WTC11 (cell line): Measurements from ENCODE around the gene MRPL32.

Experiments used
- CBFB ChIP-seq: sonication (generic); formaldehyde crosslinking; IDR thresholded peaks from 2 replicates; pipeline ENCODE4 v1.8.1; 2022; ENCODE audit warnings: mild to moderate bottlenecking, low read depth, missing genetic modification reagents
- TF ChIP-seq, protein P1 (sequence below): sonication (generic); formaldehyde crosslinking; IDR thresholded peaks from 2 replicates; pipeline ENCODE4 v1.8.1; 2023; ENCODE audit warnings: mild to moderate bottlenecking, missing genetic modification reagents, moderate library complexity
- TF ChIP-seq, protein P2 (sequence below): fragments of 200-600 bp; IDR thresholded peaks from 2 replicates; pipeline ENCODE4 v1.8.0; 2022; ENCODE audit warnings: antibody characterized with exemption
- TF ChIP-seq, protein P3 (sequence below): sonication (generic); formaldehyde crosslinking; IDR thresholded peaks from 2 replicates; pipeline ENCODE4 v1.8.1; 2022; ENCODE audit warnings: low read depth, missing genetic modification reagents, borderline replicate concordance
- TF ChIP-seq, protein P4 (sequence below): sonication (generic); formaldehyde crosslinking; IDR thresholded peaks from 2 replicates; pipeline ENCODE4 v1.8.1; 2023; ENCODE audit warnings: mild to moderate bottlenecking, missing genetic modification reagents
- TF ChIP-seq, protein P5 (sequence below): sonication (generic); formaldehyde crosslinking; IDR thresholded peaks from 2 replicates; pipeline ENCODE4 v1.8.1; 2023; ENCODE audit warnings: mild to moderate bottlenecking, missing genetic modification reagents, borderline replicate concordance
- TF ChIP-seq, protein P6 (sequence below): sonication (generic); formaldehyde crosslinking; conservative IDR thresholded peaks from 2 replicates; pipeline ENCODE4 v1.8.1; 2023; ENCODE audit warnings: mild to moderate bottlenecking, low read depth, missing genetic modification reagents, moderate library complexity

DNA sequence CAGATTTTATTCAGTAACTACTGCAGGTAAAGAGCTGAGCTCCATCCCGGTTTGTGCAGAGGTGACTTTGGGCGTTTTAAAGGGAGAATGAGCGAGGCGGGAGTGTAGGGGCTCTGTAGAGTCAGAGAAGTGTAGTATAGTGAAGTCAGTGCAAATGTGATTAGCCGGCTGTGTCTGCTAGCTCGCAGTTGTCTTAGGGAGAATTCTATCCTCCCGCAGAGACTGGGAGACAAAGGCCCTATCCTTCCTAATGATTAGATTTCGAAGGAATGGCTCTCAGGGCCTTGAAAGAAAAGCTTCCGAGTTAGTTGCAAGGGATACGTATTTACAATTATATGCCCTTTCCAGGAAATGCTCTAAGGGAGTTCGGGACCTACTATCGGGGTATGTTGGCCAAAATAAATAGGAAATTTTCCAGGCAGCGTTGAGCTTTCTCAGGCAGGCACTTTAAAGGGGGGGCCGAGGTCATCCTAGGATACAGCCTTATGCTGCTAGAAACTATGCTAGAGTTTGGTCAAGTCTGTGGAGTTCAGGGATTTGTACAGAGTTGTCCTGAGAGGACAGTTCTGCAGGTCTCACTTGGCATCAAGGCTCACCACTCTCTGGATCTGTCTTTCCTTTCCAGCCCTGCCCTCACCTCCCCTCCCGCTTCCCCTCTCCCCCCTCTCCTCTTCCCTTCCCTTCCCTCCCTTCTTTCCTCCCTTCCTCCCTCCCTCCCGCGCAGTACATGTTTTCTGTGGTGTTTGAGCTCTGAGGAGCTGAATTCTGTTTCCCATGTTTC, 825 bp downstream of the MRPL32 start:
- TF ChIP-seq, protein P1, sequence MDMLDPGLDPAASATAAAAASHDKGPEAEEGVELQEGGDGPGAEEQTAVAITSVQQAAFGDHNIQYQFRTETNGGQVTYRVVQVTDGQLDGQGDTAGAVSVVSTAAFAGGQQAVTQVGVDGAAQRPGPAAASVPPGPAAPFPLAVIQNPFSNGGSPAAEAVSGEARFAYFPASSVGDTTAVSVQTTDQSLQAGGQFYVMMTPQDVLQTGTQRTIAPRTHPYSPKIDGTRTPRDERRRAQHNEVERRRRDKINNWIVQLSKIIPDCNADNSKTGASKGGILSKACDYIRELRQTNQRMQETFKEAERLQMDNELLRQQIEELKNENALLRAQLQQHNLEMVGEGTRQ (CRISPR knock-in tag): no peak
- TF ChIP-seq, protein P2, sequence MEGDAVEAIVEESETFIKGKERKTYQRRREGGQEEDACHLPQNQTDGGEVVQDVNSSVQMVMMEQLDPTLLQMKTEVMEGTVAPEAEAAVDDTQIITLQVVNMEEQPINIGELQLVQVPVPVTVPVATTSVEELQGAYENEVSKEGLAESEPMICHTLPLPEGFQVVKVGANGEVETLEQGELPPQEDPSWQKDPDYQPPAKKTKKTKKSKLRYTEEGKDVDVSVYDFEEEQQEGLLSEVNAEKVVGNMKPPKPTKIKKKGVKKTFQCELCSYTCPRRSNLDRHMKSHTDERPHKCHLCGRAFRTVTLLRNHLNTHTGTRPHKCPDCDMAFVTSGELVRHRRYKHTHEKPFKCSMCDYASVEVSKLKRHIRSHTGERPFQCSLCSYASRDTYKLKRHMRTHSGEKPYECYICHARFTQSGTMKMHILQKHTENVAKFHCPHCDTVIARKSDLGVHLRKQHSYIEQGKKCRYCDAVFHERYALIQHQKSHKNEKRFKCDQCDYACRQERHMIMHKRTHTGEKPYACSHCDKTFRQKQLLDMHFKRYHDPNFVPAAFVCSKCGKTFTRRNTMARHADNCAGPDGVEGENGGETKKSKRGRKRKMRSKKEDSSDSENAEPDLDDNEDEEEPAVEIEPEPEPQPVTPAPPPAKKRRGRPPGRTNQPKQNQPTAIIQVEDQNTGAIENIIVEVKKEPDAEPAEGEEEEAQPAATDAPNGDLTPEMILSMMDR: no peak
- TF ChIP-seq, protein P3, sequence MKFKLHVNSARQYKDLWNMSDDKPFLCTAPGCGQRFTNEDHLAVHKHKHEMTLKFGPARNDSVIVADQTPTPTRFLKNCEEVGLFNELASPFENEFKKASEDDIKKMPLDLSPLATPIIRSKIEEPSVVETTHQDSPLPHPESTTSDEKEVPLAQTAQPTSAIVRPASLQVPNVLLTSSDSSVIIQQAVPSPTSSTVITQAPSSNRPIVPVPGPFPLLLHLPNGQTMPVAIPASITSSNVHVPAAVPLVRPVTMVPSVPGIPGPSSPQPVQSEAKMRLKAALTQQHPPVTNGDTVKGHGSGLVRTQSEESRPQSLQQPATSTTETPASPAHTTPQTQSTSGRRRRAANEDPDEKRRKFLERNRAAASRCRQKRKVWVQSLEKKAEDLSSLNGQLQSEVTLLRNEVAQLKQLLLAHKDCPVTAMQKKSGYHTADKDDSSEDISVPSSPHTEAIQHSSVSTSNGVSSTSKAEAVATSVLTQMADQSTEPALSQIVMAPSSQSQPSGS: no peak
- TF ChIP-seq, protein P4, sequence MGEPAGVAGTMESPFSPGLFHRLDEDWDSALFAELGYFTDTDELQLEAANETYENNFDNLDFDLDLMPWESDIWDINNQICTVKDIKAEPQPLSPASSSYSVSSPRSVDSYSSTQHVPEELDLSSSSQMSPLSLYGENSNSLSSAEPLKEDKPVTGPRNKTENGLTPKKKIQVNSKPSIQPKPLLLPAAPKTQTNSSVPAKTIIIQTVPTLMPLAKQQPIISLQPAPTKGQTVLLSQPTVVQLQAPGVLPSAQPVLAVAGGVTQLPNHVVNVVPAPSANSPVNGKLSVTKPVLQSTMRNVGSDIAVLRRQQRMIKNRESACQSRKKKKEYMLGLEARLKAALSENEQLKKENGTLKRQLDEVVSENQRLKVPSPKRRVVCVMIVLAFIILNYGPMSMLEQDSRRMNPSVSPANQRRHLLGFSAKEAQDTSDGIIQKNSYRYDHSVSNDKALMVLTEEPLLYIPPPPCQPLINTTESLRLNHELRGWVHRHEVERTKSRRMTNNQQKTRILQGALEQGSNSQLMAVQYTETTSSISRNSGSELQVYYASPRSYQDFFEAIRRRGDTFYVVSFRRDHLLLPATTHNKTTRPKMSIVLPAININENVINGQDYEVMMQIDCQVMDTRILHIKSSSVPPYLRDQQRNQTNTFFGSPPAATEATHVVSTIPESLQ (CRISPR knock-in tag): no peak
- TF ChIP-seq, protein P5, sequence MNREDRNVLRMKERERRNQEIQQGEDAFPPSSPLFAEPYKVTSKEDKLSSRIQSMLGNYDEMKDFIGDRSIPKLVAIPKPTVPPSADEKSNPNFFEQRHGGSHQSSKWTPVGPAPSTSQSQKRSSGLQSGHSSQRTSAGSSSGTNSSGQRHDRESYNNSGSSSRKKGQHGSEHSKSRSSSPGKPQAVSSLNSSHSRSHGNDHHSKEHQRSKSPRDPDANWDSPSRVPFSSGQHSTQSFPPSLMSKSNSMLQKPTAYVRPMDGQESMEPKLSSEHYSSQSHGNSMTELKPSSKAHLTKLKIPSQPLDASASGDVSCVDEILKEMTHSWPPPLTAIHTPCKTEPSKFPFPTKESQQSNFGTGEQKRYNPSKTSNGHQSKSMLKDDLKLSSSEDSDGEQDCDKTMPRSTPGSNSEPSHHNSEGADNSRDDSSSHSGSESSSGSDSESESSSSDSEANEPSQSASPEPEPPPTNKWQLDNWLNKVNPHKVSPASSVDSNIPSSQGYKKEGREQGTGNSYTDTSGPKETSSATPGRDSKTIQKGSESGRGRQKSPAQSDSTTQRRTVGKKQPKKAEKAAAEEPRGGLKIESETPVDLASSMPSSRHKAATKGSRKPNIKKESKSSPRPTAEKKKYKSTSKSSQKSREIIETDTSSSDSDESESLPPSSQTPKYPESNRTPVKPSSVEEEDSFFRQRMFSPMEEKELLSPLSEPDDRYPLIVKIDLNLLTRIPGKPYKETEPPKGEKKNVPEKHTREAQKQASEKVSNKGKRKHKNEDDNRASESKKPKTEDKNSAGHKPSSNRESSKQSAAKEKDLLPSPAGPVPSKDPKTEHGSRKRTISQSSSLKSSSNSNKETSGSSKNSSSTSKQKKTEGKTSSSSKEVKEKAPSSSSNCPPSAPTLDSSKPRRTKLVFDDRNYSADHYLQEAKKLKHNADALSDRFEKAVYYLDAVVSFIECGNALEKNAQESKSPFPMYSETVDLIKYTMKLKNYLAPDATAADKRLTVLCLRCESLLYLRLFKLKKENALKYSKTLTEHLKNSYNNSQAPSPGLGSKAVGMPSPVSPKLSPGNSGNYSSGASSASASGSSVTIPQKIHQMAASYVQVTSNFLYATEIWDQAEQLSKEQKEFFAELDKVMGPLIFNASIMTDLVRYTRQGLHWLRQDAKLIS (CRISPR knock-in tag): no peak
- TF ChIP-seq CBFB: no peak
- TF ChIP-seq, protein P6, sequence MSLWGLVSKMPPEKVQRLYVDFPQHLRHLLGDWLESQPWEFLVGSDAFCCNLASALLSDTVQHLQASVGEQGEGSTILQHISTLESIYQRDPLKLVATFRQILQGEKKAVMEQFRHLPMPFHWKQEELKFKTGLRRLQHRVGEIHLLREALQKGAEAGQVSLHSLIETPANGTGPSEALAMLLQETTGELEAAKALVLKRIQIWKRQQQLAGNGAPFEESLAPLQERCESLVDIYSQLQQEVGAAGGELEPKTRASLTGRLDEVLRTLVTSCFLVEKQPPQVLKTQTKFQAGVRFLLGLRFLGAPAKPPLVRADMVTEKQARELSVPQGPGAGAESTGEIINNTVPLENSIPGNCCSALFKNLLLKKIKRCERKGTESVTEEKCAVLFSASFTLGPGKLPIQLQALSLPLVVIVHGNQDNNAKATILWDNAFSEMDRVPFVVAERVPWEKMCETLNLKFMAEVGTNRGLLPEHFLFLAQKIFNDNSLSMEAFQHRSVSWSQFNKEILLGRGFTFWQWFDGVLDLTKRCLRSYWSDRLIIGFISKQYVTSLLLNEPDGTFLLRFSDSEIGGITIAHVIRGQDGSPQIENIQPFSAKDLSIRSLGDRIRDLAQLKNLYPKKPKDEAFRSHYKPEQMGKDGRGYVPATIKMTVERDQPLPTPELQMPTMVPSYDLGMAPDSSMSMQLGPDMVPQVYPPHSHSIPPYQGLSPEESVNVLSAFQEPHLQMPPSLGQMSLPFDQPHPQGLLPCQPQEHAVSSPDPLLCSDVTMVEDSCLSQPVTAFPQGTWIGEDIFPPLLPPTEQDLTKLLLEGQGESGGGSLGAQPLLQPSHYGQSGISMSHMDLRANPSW (CRISPR knock-in tag): no peak
